Activated CD8-positive, alpha-beta T cell treated with anti-CD3 and anti-CD28 coated beads for 36 hours (primary cell): ENCODE measurements around the gene HDHD3. TPM values are rescaled to one million over a fixed set of nuclear protein-coding genes. Genes with fewer than 3 reads are reported as not detected.
"Not testable (repeated sequence)": the region's sequence is repeated elsewhere in the genome, so short reads cannot be mapped to it uniquely, and the experiment has no call there.

Source experiments
- ATAC-seq: fragments of 200-7000 bp; cut with Tn5 transposase; one replicate; pipeline ENCODE4 v1.10.0; 2021; ENCODE audit warnings: mild to moderate bottlenecking, moderate library complexity
- CTCF ChIA-PET: fragments of 350-600 bp; sonication (Branson Sonifier 250); formaldehyde crosslinking; loops from one replicate; lab custom pipeline; 2021; ENCODE audit warnings: antibody characterized with exemption; lab: Charles Lee
- POLR2A ChIA-PET: fragments of 350-600 bp; sonication (Branson Sonifier 250); formaldehyde crosslinking; loops from one replicate; lab custom pipeline; 2021; ENCODE audit warnings: antibody characterized with exemption; lab: Charles Lee
- DNase-seq: peaks from one replicate; pipeline ENCODE4 v3.0.0-alpha.2; 2020
- H3K27ac Mint-ChIP-seq: one replicate; pipeline ENCODE4 v1.8.0; 2021; ENCODE audit warnings: mild to moderate bottlenecking, mixed read lengths
- H3K27me3 Mint-ChIP-seq: one replicate; pipeline ENCODE4 v1.8.0; 2021; ENCODE audit warnings: mixed read lengths
- H3K36me3 Mint-ChIP-seq: one replicate; pipeline ENCODE4 v1.8.0; 2021; ENCODE audit warnings: low read depth, mixed read lengths
- H3K4me1 Mint-ChIP-seq: one replicate; pipeline ENCODE4 v1.8.0; 2021; ENCODE audit warnings: low read depth, mixed read lengths
- H3K4me3 Mint-ChIP-seq: one replicate; pipeline ENCODE4 v1.8.0; 2021; ENCODE audit warnings: mild to moderate bottlenecking, moderate library complexity, mixed read lengths
- H3K9me3 Mint-ChIP-seq: one replicate; pipeline ENCODE4 v1.8.0; 2021; ENCODE audit warnings: mixed read lengths
- intact Hi-C: fragments of 100-400 bp; cut with micrococcal nuclease; formaldehyde crosslinking; loops from one replicate; pipeline ENCODE4 v1.10.0; 2022
- total RNA-seq, 2 experiments: library from RNA; stranded (reverse); gene quantifications; one replicate each; pipeline ENCODE4 v1.2.3, GENCODE V29; 2021
- TF ChIP-seq, protein P1 (sequence below): fragments of 200-600 bp; IDR thresholded peaks from one replicate; pipeline ENCODE4 v1.8.0; 2022; ENCODE audit warnings: antibody characterized with exemption, mild to moderate bottlenecking

Gene HDHD3
- total RNA-seq, 2 experiments from 2014 or later, result 11.6 to 13.3 TPM

DNA sequence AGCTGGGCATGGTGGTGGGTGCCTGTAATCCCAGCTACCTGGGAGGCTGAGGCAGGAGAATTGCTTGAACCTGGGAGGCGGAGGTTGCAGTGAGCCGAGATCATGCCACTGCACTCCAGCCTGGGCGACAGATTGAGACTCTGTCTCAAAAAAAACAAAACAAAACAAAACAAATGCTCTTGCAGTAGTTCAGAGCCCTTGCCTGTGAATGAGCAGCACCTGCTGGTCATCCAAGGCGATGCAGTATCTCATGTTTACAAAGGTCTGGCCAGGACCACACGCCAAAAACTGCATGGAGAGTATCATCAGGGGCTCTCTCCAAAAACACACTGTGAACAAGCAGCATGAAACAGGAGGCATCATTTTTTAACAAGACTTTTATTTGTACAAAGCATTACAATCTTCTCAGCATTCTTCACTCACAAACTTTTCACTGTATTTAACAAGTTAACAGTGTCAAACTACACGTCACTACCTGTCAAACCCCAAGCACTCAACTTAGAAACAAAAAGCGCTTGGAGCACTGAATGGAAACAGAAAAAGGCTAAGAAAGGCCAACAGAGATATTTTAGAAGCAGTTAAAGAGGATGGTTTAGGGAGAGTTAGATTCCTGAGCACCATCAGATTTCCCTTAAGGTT is 30.2 kb upstream of the HDHD3 start:
- peaks cover 31% of the 10 kb centered on the region for H3K4me1 Mint-ChIP-seq
- DNase-seq, result peak; percentile 80
- H3K36me3 Mint-ChIP-seq, result peaks cover 32% of the 10 kb centered on the region
- POLR2A ChIA-PET, result interaction anchor here (1.2 to 4.9 kb wide), 3 partner anchors 6 to 131 kb away, joined by 3 to 45 read pairs (median 19); partner anchors contain the start of genes ALAD, CDC26 and PRPF4
- not testable (repeated sequence) for H3K27me3 Mint-ChIP-seq, H3K9me3 Mint-ChIP-seq
- peak overlapping the region; percentile 86 for H3K4me3 Mint-ChIP-seq
- peak overlapping the region; percentile 99 for H3K27ac Mint-ChIP-seq
- intact Hi-C loops, result loop anchor here (2.0 kb wide), 1 partner anchor 132 kb away; the partner anchor contains the start of genes CDC26 and PRPF4
- TF ChIP-seq, protein P1, sequence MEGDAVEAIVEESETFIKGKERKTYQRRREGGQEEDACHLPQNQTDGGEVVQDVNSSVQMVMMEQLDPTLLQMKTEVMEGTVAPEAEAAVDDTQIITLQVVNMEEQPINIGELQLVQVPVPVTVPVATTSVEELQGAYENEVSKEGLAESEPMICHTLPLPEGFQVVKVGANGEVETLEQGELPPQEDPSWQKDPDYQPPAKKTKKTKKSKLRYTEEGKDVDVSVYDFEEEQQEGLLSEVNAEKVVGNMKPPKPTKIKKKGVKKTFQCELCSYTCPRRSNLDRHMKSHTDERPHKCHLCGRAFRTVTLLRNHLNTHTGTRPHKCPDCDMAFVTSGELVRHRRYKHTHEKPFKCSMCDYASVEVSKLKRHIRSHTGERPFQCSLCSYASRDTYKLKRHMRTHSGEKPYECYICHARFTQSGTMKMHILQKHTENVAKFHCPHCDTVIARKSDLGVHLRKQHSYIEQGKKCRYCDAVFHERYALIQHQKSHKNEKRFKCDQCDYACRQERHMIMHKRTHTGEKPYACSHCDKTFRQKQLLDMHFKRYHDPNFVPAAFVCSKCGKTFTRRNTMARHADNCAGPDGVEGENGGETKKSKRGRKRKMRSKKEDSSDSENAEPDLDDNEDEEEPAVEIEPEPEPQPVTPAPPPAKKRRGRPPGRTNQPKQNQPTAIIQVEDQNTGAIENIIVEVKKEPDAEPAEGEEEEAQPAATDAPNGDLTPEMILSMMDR, result peak; percentile 76
- CTCF ChIA-PET, result interaction anchor here (0.9 to 8.8 kb wide), 7 partner anchors 14 to 250 kb away, joined by 3 to 91 read pairs (median 4); partner anchors contain the start of genes CDC26 and PRPF4
- peak; percentile 15 for ATAC-seq

DNA sequence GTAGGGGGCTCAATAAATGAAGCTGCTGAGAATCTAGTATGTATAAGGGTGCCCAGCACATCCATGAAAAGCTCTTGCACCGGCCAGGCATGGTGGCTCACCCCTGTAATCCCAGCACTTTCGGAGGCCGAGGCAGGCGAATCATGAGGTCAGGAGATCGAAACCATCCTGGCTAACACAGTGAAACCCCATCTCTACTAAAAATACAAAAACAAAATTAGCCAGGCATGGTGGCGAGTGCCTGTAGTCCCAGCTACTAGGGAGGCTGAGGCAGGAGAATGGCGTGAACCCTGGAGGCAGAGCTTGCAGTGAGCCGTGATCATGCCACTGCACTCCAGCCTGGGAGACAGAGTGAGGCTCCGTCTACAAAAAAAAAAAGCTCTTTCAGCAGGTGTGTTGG is 29.6 kb upstream of the HDHD3 start:
- not testable (repeated sequence) for ATAC-seq, H3K27me3 Mint-ChIP-seq, H3K9me3 Mint-ChIP-seq, DNase-seq, H3K4me3 Mint-ChIP-seq
- ChIA-PET CTCF (interaction anchor here (0.6 to 8.8 kb wide), 6 partner anchors 40 to 271 kb away, joined by 3 to 91 read pairs (median 4); partner anchors contain the start of genes CDC26 and PRPF4), POLR2A (interaction anchor here (1.2 kb wide), 1 partner anchor 67 kb away, joined by 3 read pairs; no protein-coding TSS in a partner anchor)
- intact Hi-C loops, result loop anchor here (2.0 kb wide), 1 partner anchor 132 kb away; the partner anchor contains the start of genes CDC26 and PRPF4
- Mint-ChIP-seq H3K27ac (peak overlapping the region; percentile 99), H3K4me1 (peaks cover 32% of the 10 kb centered on the region), H3K36me3 (peaks cover 32% of the 10 kb centered on the region)

DNA sequence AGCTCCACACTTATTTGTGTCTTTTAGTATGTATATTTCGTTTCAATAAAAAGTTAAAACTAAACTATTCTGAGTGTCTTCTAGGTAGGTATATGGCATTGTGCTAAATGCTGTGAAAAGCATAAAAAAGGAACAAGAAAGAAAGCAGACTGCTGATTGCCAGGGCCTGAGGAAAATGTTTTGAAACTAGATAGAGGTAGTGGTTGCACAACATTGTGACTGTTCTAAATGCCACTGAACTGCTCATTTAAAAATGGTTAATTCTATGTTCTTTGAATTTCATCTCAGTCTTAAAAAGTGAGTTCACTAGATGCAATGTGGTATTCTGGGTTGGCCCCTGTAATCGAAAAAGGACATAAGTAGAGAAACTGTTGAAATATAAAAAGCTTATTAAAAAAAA is 26.9 kb upstream of the HDHD3 start:
- TF ChIP-seq, protein P1, result no peak
- ChIA-PET POLR2A (interaction anchor here (1.0 to 1.2 kb wide), 2 partner anchors 62 to 129 kb away, joined by 3 to 4 read pairs; partner anchors contain the start of gene CDC26), CTCF (interaction anchor here (0.7 to 8.8 kb wide), 11 partner anchors 18 to 253 kb away, joined by 3 to 91 read pairs (median 4); partner anchors contain the start of genes CDC26 and PRPF4)
- DNase-seq (no peak), ATAC-seq (no peak)
- Mint-ChIP-seq H3K9me3 (no peaks in the 10 kb centered on the region), H3K36me3 (peaks cover 18% of the 10 kb centered on the region), H3K27me3 (no peaks in the 10 kb centered on the region), H3K4me1 (peaks cover 31% of the 10 kb centered on the region), H3K27ac (no peak overlapping the region), H3K4me3 (no peak overlapping the region)
- intact Hi-C loops, result no loop called here

DNA sequence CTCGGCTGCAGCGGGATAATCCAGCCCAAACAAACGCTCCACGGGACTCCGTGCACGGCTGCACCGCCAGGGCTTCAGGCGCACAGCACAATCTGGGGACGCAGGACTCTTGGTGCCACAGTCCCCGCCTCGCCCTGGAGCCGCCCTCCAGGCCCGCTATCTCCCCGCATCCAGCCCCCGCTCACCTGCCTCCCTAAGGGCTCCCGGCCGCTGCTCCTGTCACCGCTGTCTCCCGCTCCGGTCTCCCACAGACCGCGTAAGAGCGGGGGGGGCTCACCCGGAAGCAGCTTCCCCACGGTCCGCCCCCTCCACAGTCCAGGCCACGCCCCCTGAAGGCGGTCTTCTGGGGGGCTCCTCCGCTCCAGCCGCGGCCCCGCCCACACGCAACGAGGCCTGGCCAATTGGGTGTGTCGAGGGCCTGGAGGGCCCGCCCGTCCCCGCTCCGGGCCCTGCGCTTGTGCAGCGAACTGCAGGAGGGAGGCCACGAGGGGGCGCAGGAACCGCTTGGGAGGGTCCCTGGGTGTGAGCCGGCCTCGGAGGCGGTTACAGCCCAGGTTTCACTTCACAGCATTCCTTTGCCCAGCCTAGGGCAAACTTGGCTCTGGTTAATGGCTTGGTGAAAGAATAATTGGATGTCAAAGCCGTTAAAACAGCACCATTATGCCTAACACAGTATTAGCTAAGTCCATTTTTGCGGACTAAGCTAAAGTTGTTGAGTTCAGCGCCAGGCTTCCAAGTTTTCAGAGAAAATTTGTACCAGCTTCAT is 24.4 kb upstream of the HDHD3 start, which contains the start of gene ALAD:
ALAD (minus strand) TSS at position 258 of the 766 bp plus-strand sequence. CDS start 7,725 bp downstream, outside the sequence.
- H3K4me1 Mint-ChIP-seq, result peaks cover 12% of the 10 kb centered on the region
- TF ChIP-seq, protein P1, result peak; percentile 99
- POLR2A ChIA-PET, result interaction anchor here (0.6 to 4.6 kb wide), 5 partner anchors 8 to 192 kb away, joined by 3 to 45 read pairs (median 4); partner anchors contain the start of genes C9orf43, CDC26, POLE3 and PRPF4
- ATAC-seq (peak; percentile 100), DNase-seq (peak; percentile 99)
- H3K9me3 Mint-ChIP-seq, result no peaks in the 10 kb centered on the region
- H3K27me3 Mint-ChIP-seq, result no peaks in the 10 kb centered on the region
- peak within 1 kb of the TSS; percentile 81 for H3K27ac Mint-ChIP-seq
- intact Hi-C loops, result no loop called here
- H3K36me3 Mint-ChIP-seq, result no peaks in the 10 kb centered on the region
- CTCF ChIA-PET, result interaction anchor here (0.5 to 8.8 kb wide), 39 partner anchors 9 to 281 kb away, joined by 3 to 91 read pairs (median 4); partner anchors contain the start of genes BSPRY, C9orf43, CDC26 and HDHD3
- peak within 1 kb of the TSS; percentile 91 for H3K4me3 Mint-ChIP-seq
